GM12878 (cell line): ENCODE results near the gene MARCHF11. TPM values are rescaled to one million over a fixed set of nuclear protein-coding genes. Genes with fewer than 3 reads are reported as not detected.

Source experiments
- ATAC-seq: fragments of 200-7000 bp; cut with Tn5 transposase; 3 replicates; pipeline ENCODE4 v1.9.1; 2020; ENCODE audit warnings: mild to moderate bottlenecking, moderate library complexity
- BruUV-seq: library from RNA; stranded (reverse); fragments of 400-500 nt; replicated peaks from 2 replicates; lab custom pipeline; 2021; lab: Mats Ljungman, UMichigan
- CTCF ChIA-PET: fragments of 300-600 bp; sonication (Branson Sonifier 250); formaldehyde crosslinking; extraction: SDS; loops from one replicate; lab custom pipeline; 2021; ENCODE audit warnings: inconsistent platforms; lab: Yijun Ruan, JAX
- POLR2A ChIA-PET: fragments of 350-600 bp; formaldehyde crosslinking; extraction: SDS; loops from one replicate; lab custom pipeline; 2021; ENCODE audit warnings: inconsistent platforms; lab: Charles Lee
- RAD21 ChIA-PET: fragments of 300-600 bp; sonication (Branson Sonifier 250); formaldehyde crosslinking; loops from one replicate; lab custom pipeline; 2023; ENCODE audit warnings: antibody characterized with exemption; ENCODE audit not compliant: unreplicated experiment; lab: Charles Lee
- SMC1A ChIA-PET: fragments of 300-600 bp; sonication (Branson Sonifier 250); formaldehyde crosslinking; loops from one replicate; lab custom pipeline; 2023; ENCODE audit not compliant: unreplicated experiment, uncharacterized antibody; lab: Charles Lee
- DNase-seq: peaks from one replicate; pipeline ENCODE4 v3.0.0-alpha.2; 2011; ENCODE audit warnings: low read depth, low spot score
- FAIRE-seq: peaks from 3 replicates; lab custom pipeline; 2011; peaks lifted over from hg19 to GRCh38; lab: Jason Lieb, UNC
- H2AFZ ChIP-seq: 2 replicates; pipeline ENCODE4 v1.6.0; 2011; ENCODE audit warnings: low read depth, low read length, control low read depth; ENCODE audit not compliant: control insufficient read depth
- H3K27ac ChIP-seq: 2 replicates; pipeline ENCODE4 v1.5.1; 2011; ENCODE audit warnings: control low read depth; ENCODE audit not compliant: control insufficient read depth, insufficient read depth
- H3K27me3 ChIP-seq, 2 experiments: replicated peaks in 1 of 2; 2 replicates each; pipeline versions ENCODE4 v1.6.0 to v1.6.1; 2011; ENCODE audit warnings: low read length in 1 of 2; ENCODE audit not compliant: control insufficient read depth in 2 of 2, insufficient read depth in 2 of 2
- H3K36me3 ChIP-seq, 2 experiments: 2 replicates each; pipeline ENCODE4 v1.5.1; 2011; ENCODE audit warnings: low read length in 1 of 2; ENCODE audit not compliant: control insufficient read depth in 2 of 2, insufficient read depth in 2 of 2
- H3K4me1 ChIP-seq: 2 replicates; pipeline ENCODE4 v1.6.1; 2011; ENCODE audit warnings: mild to moderate bottlenecking, low read length, moderate library complexity, mixed read lengths; ENCODE audit not compliant: control insufficient read depth, insufficient read depth
- H3K4me2 ChIP-seq: 2 replicates; pipeline ENCODE4 v1.6.0; 2011; ENCODE audit warnings: control low read depth; ENCODE audit not compliant: control insufficient read depth, insufficient read depth
- H3K4me3 ChIP-seq: fragments of 200-600 bp; sonication (generic); 2 replicates; pipeline ENCODE4 v1.5.1; 2016
- H3K79me2 ChIP-seq: 2 replicates; pipeline ENCODE4 v1.6.0; 2011; ENCODE audit warnings: low read length; ENCODE audit not compliant: control insufficient read depth, insufficient read depth
- H3K9ac ChIP-seq: 2 replicates; pipeline ENCODE4 v1.8.0; 2011; ENCODE audit warnings: low read length, control low read depth, mixed read lengths; ENCODE audit not compliant: control insufficient read depth, insufficient read depth
- H3K9me3 ChIP-seq: replicated peaks from 3 replicates; pipeline ENCODE4 v1.5.1; 2011; ENCODE audit warnings: mild to moderate bottlenecking, low read length; ENCODE audit not compliant: control insufficient read depth, insufficient read depth
- H4K20me1 ChIP-seq: 2 replicates; pipeline ENCODE4 v1.6.0; 2011; ENCODE audit not compliant: control insufficient read depth, insufficient read depth
- ATF2 ChIP-seq: IDR thresholded peaks from 2 replicates; pipeline ENCODE4 v1.6.1; 2012; ENCODE audit warnings: low read length, inconsistent platforms
- ATF3 ChIP-seq: IDR thresholded peaks from 2 replicates; pipeline ENCODE4 v1.6.1; 2011; ENCODE audit warnings: low read depth, mild to moderate bottlenecking, low read length, moderate library complexity, borderline replicate concordance; ENCODE audit errors: extremely low read depth
- BMI1 ChIP-seq: fragments of 450-650 bp; IDR thresholded peaks from 2 replicates; pipeline ENCODE4 v1.6.1; 2016; ENCODE audit warnings: mild to moderate bottlenecking, moderate library complexity, borderline replicate concordance
- CBX5 ChIP-seq: sonication (generic); IDR thresholded peaks from 2 replicates; pipeline ENCODE4 v1.6.1; 2016; ENCODE audit warnings: low read depth, moderate library complexity, mild to moderate bottlenecking, inconsistent platforms
- CHD4 ChIP-seq: fragments of 200-600 bp; sonication (generic); IDR thresholded peaks from 2 replicates; pipeline ENCODE4 v1.6.1; 2016; ENCODE audit warnings: mild to moderate bottlenecking
- CTCF ChIP-seq, 3 experiments: IDR thresholded peaks in 2 of 3; conservative IDR thresholded peaks in 1 of 3; 2 replicates each; pipeline ENCODE4 v1.5.1; 2011; ENCODE audit warnings: low read depth in 3 of 3, low read length in 3 of 3, mild to moderate bottlenecking in 3 of 3, control low read depth in 2 of 3, moderate library complexity in 2 of 3, inconsistent platforms in 1 of 3, mixed read lengths in 1 of 3; ENCODE audit not compliant: control insufficient read depth in 2 of 3, insufficient read depth in 1 of 3; ENCODE audit errors: extremely low read depth in 1 of 3
- NFIC ChIP-seq: IDR thresholded peaks from 2 replicates; pipeline ENCODE4 v1.6.1; 2012; ENCODE audit warnings: low read depth, mild to moderate bottlenecking, inconsistent platforms, low read length, moderate library complexity
- NR2C2 ChIP-seq: IDR thresholded peaks from 2 replicates; pipeline ENCODE4 v1.6.1; 2011; ENCODE audit warnings: borderline replicate concordance, low read depth; ENCODE audit not compliant: control insufficient read depth, insufficient read length
- RCOR1 ChIP-seq: conservative IDR thresholded peaks from 2 replicates; pipeline ENCODE4 v1.6.1; 2012; ENCODE audit warnings: low read depth, low read length, improper control_type of control experiment
- REST ChIP-seq: IDR thresholded peaks from 2 replicates; pipeline ENCODE4 v1.6.1; 2012; ENCODE audit warnings: mild to moderate bottlenecking, low read depth, low read length
- SIN3A ChIP-seq: IDR thresholded peaks from 2 replicates; pipeline ENCODE4 v1.6.1; 2012; ENCODE audit warnings: low read depth, low read length, improper control_type of control experiment
- SREBF1 ChIP-seq: IDR thresholded peaks from 2 replicates; pipeline ENCODE4 v1.6.1; 2012; ENCODE audit warnings: mild to moderate bottlenecking, low read length
- YY1 ChIP-seq: IDR thresholded peaks from 2 replicates; pipeline ENCODE4 v1.6.1; 2011; ENCODE audit warnings: low read depth, mild to moderate bottlenecking, low read length
- WGBS: methylation state at CpG from one replicate; pipeline ENCODE4 v1.1.6; 2016; ENCODE audit warnings: low lambda C conversion rate; ENCODE audit not compliant: insufficient replicate concordance, insufficient coverage; ENCODE audit errors: missing lambda C conversion rate; 5-methylcytosine and 5-hydroxymethylcytosine counted together
- in situ Hi-C: fragments of 300-500 bp; cut with MboI; formaldehyde crosslinking; loops from 9 replicates; pipeline ENCODE4 v1.14.3; 2018; ENCODE audit warnings: mixed read lengths
- intact Hi-C: fragments of 100-400 bp; cut with micrococcal nuclease; formaldehyde crosslinking; loops from one replicate; pipeline ENCODE4 v1.14.2; 2022; ENCODE audit not compliant: unreplicated experiment
- polyA plus RNA-seq, 11 experiments: library from polyadenylated mRNA; depleted of rRNA in 4 of 11; unstranded in 6 of 11; stranded (reverse) in 5 of 11; fragments of >200 nt; fragmentation: Nextera tagmentation in 4 of 11; fragmentation: Illumina TruSeq in 1 of 11; extraction: Ambion mirVana in 4 of 11; extraction: Trizol in 1 of 11; gene quantifications; 1 replicate in 1 of 11; 2 replicates in 10 of 11; pipeline versions ENCODE4 v1.2.1 to v1.2.3, GENCODE V29; 2011 to 2016; ENCODE audit warnings: inconsistent platforms in 2 of 11, missing spikeins in 2 of 11, low read depth in 1 of 11
- total RNA-seq, 4 experiments: library from RNA; depleted of rRNA in 3 of 4; stranded (reverse); fragments of >200 nt in 3 of 4; fragmentation: Illumina TruSeq in 1 of 4; extraction: Trizol in 1 of 4; gene quantifications; 2 replicates each; pipeline versions ENCODE4 v1.2.1 to v1.2.3, GENCODE V29; 2013 to 2021
- TF ChIP-seq, protein P1 (sequence below): IDR thresholded peaks from 2 replicates; pipeline ENCODE4 v1.6.1; 2012; ENCODE audit warnings: low read depth, low read length, improper control_type of control experiment
- TF ChIP-seq, protein P2 (sequence below): IDR thresholded peaks from 2 replicates; pipeline ENCODE4 v1.6.1; 2011; ENCODE audit warnings: borderline replicate concordance, low read depth, mild to moderate bottlenecking, moderate library complexity, mixed read lengths, low read length; ENCODE audit not compliant: insufficient read depth; ENCODE audit errors: extremely low read length

The MARCHF11 gene
- total and polyA plus RNA-seq, 10 of the 15 experiments (the other 5 are each of a cell fraction or from before 2014, with no cell fraction given) = 0.26 TPM; not detected in 9

GRCh38 chr5:16179511-16179935 lies at the start of gene MARCHF11 (continued):
- TF ChIP-seq, protein P1, sequence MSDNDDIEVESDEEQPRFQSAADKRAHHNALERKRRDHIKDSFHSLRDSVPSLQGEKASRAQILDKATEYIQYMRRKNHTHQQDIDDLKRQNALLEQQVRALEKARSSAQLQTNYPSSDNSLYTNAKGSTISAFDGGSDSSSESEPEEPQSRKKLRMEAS = no peak
- TF ChIP-seq NFIC = no peak

GRCh38 chr5:16225927-16226326 lies 46.3 kb upstream of the MARCHF11 start:
- intact Hi-C loops (no loop called here), in situ Hi-C loops (no loop called here)
- Histone ChIP-seq H3K4me2 (no peak overlapping the region), H3K4me1 (no peaks in the 10 kb centered on the region), H3K27ac (no peak overlapping the region), H4K20me1 (no peaks in the 10 kb centered on the region), H2AFZ (no peak overlapping the region), H3K36me3 (no peaks in the 10 kb centered on the region), H3K27me3 (no peaks in the 10 kb centered on the region), H3K4me3 (no peak overlapping the region), H3K9ac (no peak overlapping the region), H3K79me2 (no peaks in the 10 kb centered on the region), H3K9me3 (no peaks in the 10 kb centered on the region)
- ATAC-seq (no peak), DNase-seq (no peak), FAIRE-seq (no peak)
- no TSS peak for BruUV-seq
- ChIA-PET RAD21 (no interaction called here), SMC1A (no interaction called here), POLR2A (no interaction called here), CTCF (no interaction called here)
- WGBS = 59% methylated on average over 5 of the region's 5 CpGs
- TF ChIP-seq RCOR1 (no peak), SIN3A (no peak), SREBF1 (no peak), CHD4 (no peak), CBX5 (no peak), REST (no peak), BMI1 (no peak), ATF3 (no peak), CTCF (IDR thresholded peaks at IDR 0.05 in 2 of 3, conservative IDR thresholded peaks at IDR 0.05 in 1 of 3; ENCODE audit: control insufficient read depth in 2 of 3, extremely low read depth in 1 of 3, insufficient read depth in 1 of 3, low read depth in 3 of 3, low read length in 3 of 3) (no peak), NR2C2 (no peak), YY1 (no peak), ATF2 (no peak)
- TF ChIP-seq, protein P2, sequence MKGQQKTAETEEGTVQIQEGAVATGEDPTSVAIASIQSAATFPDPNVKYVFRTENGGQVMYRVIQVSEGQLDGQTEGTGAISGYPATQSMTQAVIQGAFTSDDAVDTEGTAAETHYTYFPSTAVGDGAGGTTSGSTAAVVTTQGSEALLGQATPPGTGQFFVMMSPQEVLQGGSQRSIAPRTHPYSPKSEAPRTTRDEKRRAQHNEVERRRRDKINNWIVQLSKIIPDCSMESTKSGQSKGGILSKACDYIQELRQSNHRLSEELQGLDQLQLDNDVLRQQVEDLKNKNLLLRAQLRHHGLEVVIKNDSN = no peak
